LoVo (cell line): ENCODE measurements around the gene CALN1.
A peak's percentile ranks its signal among the peaks of the same experiment; 100 is the strongest.
"Not testable (repeated sequence)": the region's sequence is repeated elsewhere in the genome, so short reads cannot be mapped to it uniquely, and the experiment has no call there.

Experiments used
- DNase-seq: peaks from one replicate; pipeline ENCODE4 v3.0.0-alpha.2; 2016; ENCODE audit warnings: low spot score

The CALN1 gene

DNA sequence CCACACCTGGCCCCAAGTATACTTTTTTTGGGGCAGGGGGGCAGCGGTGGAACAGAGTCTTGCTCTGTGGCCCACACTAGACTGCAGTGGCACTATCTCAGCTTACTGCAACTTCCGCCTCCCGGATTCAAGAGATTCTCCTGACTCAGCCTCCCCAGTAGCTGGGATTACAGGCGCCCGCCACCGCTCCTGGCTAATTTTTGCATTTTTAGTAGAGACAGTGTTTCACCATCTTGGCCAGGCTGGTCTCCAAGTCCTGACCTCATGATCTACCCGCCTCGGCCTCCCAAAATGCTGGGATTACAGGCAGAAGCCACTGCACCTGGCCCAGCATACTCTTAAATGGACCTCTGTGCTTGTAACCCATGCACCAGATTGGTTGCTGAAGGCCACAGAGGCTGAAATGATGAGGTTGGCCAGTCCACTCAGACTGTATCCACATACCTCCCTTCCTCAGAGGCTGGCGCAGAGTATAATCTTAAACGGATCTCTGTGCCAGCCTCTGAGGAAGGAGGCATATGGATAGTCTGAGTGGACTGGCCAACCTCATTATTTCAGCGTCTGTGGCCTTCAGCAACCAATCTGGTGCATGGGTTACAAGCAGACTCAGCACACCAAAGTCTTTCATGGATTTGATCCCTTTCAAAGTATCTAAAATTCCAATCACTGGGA lies 3.0 kb downstream of the CALN1 start:
- no peak for DNase-seq

DNA sequence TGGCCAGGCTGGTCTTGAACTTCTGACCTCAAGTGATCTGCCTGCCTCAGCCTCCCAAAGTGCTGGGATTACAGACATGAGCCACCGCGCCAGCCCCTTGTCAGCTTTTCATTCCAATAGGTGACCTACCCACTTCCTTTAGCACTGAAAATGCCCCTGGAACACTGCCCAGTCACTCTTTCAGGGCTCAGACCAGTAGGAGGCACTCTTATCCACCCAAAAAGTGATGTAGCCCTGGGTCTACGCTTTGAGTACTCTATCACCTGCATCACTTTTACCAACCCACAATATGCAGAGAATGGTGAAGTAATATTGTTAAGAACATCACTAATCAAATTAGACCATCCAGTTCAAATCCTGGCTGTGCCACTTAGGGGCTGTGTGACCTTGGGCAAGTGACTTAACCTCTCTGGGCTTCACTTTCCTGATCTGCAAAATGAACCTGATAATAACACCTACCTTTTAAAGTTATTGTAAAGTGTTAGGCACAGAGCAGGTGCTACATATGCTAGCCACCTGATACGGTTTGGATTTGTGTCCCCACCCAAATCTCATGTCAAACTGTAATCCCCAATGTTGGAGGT lies 5.2 kb downstream of the CALN1 start:
- DNase-seq = no peak

DNA sequence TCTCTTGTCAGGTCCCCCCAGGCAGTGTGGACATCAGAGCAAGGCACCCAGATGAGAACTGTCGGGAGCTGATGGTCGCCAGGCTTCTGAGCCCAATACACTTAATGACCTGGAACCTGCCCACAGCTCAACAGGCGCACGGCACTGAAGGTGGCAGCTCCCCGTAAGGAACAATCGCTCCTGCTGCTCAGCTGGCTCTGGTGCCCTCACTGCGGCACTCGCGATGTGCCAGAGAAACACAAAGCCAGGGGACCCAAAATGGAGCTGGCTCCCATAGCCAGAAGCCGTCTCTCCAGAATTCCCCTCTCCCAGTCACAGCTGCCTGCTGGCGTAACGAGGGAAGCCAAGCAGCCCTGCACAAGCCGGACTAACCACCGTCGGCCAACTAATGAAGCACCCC lies 6.3 kb downstream of the CALN1 start:
- DNase-seq = no peak

DNA sequence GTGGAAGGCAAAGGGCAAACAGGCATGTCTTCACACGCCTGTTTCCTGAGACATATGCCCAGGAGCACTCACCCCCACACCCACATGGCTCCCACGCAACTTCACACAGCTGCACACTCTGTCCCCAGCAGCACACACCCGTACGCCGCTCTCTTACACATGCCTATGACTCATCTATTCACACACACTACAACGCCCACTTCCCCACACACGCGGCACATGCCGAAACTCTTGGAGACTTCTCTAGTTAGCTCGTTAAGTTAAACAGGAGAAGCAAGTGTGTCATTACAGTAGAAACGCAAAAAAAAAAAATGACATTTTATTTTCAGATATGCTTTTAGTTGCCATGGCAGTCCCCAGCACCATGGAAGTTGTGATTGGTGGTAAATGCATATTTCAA lies 6.7 kb downstream of the CALN1 start:
- peak; percentile 22 for DNase-seq

DNA sequence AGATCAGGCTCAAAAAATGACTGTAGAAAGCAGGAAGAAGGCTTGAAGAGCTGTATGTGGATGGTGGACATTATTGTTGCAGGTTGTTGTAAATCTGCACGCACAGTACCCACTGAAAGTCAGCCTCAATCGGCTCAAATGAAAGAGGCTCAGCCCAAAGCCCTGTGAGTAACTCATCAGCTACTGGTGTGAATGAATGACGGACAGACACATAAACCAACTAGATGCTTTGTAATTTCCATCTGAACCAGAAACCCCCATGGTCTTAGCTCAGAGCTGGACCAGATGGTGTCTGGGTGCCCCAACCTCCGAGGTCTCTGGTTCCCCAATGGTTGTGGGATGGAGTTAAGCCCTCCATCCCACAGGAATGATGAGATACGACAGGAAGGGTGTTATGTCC lies 7.4 kb downstream of the CALN1 start:
- DNase-seq = no peak

DNA sequence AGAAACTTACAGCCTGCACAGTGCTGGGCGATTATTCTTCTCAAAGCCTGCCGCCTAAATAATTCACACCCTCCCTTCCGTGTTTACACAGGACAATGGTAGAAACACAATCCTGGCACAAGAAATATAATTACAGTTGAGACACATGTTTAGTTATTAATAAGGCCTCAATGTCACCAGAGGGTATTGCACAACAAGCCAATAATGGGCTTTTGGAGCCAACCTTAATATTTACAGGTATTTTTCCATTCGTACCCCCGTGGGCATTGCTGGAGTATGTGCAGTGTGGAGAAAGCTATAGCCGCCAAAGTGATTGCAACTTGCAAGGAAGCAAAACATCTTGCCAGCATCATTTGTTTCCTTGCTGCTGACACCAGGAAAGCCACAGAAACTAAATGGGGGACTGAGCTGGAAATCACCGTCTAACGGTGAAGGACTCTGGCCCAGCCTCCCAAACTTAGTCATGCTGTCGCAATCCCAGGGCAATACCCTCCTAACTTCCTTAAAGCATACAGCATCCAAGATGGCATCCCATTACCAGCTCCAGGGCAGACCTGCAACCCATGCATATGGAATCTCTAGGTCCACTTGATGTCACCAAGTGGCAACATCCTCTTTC lies 8.6 kb downstream of the CALN1 start:
- no peak for DNase-seq

DNA sequence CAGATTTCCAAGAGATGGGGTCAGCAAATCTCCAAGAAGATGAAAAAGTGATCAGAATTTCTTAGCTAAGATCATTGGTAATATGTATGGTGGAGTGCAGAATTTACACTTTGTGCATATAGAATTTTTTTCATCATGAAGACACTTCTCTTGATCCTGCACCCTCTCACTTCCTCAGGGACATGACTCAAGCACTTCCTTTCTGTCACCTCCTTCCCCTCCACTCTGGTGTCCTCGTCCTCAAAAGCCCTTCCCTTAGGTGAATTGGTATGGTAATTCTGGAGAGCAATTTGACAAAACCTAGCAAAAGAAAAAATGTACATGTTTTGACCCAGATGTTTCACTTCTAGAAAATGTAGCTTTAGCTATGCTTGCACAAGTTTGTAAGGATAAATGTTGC lies 18.1 kb downstream of the CALN1 start:
- DNase-seq = no peak

DNA sequence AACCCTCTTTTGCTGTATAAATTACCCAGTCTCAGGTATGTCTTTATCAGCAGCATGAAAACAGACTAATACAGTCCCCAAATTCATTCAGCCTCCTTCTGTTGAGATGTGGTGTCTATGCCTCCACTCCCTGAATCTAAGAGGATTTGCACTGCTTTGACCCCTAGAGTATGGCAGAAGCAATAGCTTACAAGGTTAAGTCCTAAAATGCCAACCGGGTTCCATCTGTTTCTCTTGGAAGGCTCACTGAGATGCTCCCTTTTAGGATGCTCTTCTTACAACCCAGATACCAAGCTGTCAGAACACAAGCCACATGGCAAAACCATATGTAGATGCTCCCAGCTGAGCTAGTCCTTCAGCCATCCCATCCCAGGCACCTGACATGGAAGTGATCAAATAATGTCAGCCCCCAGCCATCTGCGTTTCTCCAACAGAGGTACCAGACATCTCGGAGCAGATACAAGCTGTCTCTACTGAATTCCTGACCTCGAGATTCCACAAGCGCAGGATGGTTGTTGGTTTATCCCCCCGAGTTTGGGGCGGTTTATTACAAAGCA lies 20.2 kb downstream of the CALN1 start:
- no peak for DNase-seq

DNA sequence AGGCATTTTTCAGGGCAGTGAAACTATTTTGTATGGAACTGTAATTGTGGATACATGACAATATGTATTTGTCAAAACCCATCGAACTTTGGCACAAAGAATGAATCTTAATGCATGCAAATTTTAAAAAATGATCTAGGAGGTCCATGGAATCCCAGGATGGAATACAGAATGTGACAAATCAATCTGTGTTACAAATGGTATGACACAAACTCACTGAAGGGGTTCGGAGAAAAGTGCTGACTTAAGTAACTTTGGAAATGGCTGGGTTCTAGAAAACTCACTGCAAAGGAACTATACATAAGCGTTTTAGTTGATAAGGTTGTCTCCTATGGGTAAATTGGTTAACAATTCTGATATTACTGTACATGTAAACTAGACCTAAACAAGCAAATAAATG lies 26.0 kb downstream of the CALN1 start:
- no peak for DNase-seq

DNA sequence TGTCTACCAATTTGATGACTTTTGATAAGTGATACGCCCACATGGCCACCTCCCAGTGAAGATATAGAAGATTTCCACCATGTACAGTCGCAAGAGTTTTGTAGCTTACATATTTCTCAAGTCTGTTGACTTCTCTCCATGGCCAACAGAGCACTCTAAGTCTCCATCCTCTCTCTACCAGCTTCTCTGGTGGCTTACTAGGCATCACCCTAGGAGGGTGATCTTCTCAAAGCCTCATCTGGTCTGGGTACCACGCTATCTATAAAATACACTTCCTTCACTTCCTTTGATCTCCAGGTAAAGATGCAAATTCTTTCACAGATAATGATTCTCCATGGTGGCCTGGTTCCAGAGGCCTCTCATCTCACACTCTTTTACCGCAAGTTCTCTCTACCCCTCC lies 49.9 kb downstream of the CALN1 start:
- no peak for DNase-seq

DNA sequence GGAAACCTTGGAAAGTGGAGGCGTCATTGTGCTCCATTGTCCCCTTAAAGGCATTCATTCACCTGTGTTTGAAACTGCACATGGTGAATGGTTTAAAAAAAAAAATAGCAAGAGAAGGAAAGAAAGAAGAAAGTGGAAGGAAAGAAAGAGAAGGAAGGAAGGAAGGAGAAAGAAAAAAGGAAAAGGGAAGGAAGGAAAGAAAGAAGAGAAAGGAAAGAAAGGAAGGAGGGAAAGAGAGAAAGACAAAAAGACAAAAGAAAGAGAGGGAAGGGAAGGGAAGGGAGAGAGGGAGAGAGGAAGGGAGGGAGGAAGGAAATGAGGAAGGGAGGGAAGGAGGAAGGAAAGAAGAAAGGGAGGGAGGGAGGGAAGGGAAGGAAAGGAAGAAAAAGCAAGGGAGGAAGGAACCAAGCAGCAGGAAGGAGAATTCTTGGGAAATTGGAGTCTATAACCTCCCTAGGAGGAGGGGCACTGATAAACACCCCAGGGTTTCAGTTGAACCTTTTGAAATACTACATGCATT lies 66.9 kb downstream of the CALN1 start:
- no peak for DNase-seq

DNA sequence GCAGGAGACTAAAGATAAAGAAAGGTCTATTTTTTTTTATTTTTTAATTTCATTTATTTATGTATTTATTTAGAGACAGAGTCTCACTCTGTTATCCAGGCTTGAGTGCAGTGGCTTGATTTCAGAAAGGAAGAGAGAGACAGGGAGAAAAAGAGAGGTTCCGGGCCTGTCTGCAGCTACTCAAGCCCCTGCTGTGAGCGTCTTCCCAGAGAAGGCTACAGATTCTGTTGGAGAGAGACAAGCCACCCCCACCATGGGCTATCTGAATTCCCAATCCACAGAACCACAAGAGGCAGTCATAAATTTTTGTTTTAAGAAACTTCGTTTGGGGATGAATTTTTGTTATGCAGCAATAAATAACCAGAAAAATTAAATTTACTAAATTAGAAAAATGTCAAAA lies 68.1 kb downstream of the CALN1 start:
- DNase-seq = no peak

DNA sequence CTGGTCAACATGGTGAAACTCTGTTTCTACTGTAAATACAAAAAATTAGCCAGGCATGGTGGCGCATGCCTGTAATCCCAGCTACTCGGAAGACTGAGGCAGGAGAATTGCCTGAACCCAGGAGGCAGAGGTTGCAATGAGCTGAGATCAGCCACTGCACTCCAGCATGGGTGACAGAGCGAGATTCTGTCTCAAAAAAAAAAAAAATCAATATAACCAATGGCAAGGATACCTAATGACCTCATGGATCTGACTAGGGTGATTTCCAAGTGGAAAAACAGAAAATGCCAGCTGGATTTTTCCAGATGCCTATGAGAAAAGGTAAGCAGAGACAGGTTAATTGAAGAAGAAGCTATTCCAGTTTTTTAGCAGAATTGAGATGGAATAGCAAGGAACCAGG lies 68.8 kb downstream of the CALN1 start:
- DNase-seq = not testable (repeated sequence)

DNA sequence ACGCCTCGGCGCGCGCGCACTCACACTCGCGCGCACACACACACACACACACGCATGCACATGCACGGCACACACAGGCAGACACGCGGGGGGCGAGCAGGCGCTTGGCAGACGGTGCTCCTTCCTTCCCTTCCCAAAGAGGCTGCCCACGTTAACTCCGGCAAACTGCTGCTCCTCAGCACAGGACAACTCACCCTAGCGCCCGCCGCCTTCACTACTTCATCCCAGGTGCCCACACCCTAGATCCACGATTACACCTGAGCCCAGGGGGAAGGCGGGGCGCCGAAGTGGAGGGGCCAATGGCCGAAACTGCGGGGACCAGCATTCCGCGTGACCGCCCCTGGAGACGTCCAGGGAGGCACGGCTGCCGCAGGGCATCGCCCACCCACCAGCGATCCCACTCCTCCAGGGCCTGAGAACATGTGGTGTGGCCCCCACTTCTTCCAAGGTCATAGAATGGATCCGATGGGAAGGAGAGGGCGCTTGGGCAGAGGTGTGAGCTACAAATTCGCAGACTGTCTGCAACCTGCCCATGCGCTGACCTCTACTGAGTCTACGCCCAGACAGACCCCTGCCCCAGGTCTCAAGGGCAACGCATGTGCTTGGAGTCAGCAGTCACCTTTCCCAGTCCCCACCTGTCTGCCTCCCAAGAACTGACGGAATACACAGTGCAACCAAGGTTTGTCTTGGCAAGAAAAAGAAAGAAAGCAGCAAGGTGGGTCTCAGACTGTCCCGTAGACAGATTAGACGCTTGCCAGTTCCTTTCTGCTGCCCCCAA lies 74.6 kb downstream of the CALN1 start:
- no peak for DNase-seq

DNA sequence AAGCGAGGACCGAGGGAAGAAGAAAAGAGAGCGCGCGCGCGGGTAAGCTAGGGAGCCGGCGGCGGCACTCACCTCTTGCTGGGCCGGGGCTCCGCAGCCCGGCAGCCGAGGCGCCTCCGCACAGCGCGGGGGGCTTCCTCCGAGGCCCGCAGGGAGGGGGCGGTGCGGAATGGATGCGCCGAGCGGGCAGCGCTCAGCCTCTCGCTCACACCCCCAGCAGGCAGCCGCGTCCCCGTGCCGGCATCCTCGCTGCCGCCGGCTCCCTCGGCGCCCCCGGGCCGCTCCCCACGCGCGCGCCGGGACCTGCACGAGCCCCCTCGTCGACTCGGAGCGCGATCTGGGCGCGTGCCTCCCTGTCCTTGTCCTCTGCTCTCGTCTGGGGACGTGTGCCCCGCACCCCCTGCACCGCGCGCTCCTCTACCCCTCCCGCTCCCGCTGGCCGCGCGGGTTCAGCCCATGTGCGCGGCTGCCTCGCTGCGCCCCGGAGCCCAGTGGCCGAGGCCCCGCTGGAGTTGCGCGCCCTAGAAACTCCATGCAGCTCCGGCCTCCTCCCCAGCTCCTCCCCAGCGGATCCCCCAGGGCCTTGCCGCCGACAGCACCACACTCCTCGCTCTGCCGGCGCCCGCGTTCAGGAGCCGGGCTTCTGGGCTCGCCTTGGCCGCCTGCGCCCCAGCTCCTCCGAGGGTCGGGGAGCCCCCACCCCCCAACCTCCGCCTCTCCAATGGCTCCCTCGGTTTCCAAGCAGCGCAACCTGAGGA lies 75.3 kb downstream of the CALN1 start:
- no peak for DNase-seq

DNA sequence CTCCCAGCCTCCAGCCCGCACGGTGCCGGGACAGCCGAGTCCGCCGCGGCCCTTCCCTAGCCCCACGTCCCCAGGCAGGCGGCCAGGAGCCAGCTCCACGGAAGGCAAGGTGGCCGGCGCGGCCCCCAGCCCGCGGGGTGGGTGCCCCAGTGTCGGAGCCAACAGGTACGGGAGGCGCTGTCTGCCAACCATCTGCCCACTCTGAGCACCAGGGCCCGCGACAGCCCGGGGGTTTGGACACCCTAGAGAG lies 75.8 kb downstream of the CALN1 start:
- no peak for DNase-seq

DNA sequence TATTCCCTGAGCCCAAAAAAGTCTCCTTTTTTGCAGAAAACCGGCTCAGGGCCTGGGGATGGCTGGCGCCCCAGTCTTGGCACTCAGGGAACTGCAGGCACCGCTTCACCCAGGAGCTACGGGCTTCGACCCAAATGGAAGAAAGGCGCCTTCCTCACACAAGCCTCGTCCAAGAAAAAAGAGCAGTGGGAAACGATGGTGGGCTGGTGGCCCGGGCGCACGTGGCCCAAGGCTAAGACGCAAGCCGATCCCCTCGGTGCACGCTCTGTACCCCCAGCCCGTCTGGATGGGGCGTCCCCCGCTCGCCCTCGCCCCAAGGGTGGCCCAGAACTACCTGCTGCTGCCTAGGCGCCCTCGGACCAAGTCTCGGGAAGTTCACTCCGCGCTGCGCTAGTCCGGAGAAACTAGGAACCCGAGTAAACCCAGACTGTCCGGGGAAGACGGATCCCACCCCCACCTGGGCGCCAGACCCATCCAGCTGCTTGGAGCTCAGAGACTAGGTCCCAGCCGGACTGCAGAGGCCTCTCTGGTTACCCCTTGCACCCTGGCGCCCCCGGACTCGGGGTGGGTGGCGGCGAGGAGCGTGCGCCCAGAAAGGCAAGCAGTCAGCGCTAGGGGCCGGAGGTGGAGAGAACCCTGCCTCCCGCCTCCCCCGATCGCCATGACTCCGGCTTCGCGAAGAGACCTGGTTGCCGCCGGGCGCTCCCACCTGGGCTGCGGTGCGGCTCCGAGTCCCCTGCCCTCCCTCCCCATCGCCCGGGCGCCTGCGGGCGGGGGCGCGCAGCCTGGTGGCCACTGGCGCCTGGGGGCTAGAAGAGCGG lies 76.4 kb downstream of the CALN1 start:
- DNase-seq = no peak

DNA sequence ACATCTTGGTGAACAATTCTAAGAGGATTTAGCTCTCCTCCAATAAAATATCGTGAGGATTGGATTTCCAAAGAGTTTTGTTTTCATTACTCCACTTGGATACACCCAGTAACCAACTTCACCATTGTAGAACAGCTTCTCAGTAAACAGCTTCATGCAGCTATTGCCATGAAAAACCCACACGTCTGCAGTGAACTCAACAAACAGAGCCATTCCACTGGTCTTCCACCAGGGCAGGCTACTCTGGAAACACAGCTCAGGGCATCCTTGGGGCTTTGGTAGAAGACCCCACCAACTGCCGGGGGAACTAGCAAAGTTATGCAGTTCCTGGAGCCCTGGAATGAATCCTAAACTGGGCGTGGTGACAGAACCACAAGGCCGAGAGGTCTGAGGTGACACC lies 77.4 kb downstream of the CALN1 start:
- no peak for DNase-seq

DNA sequence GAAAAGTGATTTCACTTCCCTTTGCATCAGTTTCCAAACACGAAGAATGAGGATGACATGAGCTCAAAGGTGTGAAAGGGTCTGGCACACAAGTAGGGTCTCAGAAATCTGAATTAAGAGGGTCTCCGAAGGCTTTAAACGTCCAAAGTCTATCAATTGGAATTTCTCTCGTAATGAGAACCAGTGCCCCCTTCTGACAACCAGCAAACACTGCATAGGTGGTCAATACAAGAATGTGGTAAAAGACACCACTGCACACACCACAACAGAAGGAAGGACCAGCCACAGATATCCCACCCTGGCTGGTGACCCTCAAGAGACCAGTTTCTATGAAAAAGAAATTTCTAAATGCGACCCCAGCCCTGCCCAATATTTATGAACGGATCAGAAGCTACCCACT lies 78.1 kb downstream of the CALN1 start:
- no peak for DNase-seq

DNA sequence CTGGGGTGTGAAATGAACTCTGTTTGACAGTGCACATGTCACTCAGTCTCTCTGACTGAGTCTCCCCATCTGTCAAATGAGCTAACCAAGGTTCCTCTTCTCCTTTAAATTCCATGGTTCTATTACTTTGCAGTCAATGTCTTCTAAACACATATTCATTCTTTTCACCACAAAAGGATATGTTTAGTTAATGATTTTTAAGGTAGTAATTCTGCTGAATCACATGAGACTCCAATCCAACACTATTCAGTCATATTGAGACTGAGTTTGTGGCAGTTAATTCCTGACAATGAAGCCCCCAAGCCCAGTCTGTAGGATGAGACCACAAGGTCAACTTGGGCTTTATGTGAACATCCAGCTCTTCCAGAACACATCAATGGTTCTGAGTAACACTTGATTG lies 85.3 kb downstream of the CALN1 start:
- no peak for DNase-seq

DNA sequence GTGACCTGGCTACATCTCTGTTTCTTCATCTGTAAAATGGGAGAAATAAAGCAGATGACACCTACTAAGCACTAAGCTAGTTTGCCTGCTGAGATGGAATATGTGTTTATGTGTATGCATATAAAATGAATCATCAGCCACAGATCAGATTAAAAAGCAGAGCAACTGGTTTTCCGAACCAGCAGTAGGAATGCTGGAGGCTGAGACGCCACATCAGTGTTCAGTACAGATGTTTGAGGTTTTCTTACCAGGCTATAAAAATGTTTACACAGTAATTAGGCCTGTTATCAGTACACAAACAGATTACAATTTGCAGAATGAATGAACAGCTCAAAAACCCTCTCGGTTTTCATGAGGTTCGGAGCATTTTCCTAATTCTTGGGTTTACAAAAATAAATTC lies 85.8 kb downstream of the CALN1 start:
- peak; percentile 59 for DNase-seq
